ENCODE data around the gene PTH.

The PTH gene

DNA sequence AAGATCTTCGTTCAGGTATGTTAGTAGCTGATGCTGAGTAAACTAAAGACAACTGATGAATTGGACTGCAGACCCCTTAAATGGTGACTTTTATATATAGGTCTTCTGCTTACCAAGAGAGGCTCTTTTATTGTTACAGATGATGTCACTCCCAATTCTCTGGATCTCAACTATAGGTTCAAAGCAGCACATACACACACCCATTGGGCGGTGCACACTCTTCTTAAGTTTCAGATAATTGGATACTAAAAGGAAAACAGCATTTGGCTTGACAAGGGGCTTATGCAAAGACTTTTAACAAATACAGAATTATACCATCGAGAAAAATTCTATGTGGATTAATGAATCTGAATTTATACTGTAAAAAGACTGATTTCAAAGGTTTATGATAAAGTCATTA is at the start of gene PTH:
PTH (minus strand) TSS at position 69 of the 400 bp plus-strand sequence. CDS start 3,142 bp downstream, outside the sequence.
- no peak for DNase-seq

DNA sequence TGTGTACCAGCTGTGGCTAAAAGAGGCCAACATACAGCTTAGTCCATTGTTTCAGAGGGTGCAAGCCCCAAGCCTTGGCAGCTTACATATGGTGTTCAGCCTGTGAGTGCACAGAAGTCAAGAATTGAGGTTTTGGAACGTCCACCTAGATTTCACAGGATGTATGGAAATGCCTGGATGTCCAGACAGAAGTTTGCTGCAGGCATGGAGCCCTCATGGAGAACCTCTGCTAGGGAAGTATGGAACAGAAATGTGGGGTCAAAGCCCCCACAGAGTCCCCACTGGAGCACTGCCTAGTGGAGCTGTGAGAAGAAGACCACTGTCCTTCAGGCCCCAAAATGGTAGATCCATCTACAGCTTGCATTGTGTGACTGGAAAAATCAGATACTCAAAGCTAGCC is 42.2 kb upstream of the PTH start:
- no peak for DNase-seq

DNA sequence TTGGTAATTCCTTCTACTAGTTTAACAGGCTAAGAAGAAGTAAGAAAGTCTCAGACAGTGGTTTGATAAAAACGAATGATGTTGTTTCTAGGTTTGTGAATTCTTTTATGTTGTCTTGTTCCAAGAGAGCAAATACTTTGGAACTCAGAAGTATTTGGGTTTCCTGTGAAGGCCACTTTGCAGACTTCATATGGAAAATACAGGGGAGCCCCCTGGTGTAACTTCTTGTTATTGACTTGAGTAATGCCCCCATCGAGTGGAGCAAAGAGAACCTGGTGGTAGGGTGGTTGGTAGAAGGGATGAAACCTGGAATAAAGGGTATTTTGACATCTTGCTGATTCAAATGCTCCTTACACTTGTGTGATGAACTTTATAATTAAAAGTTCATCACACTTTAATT is 40.0 kb upstream of the PTH start:
- DNase-seq, result no peak

DNA sequence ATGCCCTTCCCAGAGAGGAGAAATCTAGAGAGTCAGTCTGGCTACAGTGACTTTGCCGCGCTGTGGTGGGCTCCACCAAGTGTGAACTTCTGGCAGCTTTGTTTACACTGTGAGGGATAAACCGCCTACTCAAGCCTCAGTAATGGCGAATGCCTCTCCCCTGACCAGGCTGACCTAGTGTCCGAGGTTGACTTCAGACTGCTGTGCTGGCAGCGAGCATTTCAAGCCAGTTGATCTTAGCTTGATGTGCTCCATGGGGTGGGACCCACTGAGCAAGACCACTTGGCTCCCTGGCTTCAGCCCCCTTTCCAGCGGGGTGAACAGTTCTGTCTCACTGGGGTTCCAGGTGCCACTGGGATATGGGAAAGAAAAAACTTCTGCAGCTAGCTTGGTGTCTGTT is 38.6 kb upstream of the PTH start:
- no peak for DNase-seq

DNA sequence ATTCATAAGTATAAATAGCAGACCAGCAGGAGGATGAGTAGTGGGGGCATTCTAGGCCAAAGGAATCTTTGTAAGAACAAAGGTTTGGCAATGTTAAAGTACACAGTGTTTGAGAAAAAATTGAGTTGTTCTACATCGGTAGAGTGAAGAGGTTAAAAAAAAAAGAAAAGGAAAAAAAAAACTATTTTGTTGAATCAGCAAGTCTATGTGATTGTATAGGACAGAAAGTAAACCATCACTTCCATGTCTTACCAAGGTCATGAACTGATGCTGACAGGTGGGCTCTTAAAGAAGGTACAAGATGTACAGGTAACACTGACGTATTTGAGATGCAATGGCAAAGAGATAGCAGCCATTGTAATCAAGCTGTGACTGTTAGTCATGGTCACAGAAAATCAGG is 29.5 kb upstream of the PTH start:
- DNase-seq, result no peak

DNA sequence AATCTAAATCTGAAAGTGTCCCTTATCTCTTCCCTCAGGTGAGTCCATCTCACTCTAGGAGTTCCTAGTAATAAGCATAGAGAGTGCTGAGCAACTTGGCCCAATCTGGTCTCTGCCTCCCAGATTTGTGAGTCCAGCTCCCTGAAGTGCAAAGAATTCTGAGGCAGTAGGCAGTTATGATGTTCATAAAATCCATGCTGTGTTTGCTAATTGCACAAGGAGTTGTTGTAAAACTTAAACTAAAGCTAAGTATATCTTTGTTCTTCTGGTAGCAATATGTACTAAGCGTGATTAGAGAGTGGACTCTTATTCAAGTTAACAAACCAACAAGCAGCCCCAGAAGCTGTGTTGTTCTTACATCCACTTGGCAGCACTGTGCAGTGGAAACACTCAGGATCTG is 7.6 kb upstream of the PTH start:
- DNase-seq, result no peak

DNA sequence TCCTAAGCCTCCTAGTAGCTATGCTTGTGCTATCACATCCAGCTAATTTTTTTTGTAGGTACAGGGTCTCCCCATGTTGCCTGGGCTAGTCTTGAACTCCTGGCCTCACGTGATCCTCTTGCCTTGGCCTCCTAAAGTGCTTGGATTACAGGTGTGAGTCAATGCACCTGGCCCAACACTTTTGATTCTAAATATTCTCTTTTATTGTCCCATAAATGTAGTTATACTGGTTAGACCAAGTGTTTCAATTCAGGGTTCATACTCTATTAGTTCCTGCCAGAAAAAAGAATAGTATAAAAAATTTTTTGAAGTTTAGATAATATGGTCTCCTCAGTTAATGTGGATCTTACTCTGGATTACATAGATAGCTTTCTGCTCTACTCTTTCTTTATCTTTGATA is 6.7 kb upstream of the PTH start:
- no peak for DNase-seq

DNA sequence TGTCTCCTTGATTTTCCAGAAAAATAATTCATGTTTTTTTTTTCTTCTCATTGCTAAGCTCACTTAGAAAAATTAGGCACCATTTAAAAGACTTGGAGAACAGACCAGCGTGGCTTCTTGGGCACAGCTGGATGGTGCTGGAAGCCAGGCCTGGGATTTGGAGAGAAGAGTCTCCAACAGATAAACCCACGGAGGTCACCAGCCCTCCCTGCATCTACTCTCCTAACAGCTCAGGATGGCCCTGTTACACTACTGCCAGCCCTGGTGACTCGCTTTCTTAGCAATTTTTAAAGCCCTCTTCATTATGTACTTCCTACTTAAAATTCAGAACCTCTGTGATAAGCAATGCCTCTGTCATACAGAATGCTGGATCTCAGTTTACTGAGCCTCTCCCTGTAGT is 1.7 kb downstream of the PTH start:
- DNase-seq, result no peak

DNA sequence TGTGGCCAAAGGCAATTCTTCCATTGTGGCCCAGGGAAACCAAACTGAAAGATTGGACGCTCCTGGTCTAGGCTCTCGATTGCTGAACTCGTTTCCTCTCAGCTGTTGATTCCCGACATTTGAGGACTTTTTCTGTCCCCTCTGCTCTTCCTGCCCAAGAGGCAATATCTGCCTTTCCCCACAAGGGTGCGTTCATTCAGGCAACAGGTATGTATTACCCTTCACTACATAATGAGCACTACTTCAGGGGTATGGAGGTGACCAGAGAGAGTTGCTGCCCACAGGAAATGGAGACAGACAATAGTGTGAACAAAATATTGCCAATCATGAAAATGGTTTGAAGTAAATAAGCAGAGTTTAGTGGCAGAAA is 8.2 kb downstream of the PTH start:
- peak; percentile 51 for DNase-seq

DNA sequence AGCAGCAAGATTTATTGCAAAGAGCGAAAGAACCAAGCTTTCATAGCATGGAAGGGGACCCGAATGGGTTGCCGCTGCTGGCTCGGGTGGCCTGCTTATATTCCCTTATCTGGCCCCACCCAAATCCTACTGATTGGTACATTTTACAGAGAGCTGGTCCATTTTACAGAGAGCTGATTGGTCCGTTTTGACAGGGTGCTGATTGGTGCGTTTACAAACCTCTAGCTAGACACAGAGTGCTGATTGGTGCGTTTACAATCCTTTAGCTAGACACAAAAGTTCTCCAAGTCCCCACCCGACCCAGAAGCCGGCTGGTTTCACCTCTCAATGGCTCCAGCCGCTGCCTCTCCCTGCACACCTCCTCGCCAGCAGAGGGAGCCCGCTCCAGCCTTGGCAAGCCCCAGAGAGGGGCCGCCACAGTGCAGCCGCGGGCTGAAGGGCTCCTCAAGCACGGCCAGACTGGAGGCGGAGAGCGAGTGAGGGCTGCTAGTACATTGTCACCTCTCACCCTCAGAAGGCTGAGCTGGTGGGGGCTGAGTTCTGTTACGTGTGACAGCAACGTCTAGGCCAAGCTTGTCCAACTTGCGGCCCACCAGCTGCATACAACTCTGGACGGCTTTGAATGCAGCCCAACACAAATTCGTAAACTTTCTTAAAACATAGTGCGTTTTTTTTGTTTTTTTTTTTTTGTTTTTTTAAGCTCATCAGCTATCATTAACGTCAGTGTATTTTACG is 8.7 kb downstream of the PTH start:
- DNase-seq, result peak; percentile 75

DNA sequence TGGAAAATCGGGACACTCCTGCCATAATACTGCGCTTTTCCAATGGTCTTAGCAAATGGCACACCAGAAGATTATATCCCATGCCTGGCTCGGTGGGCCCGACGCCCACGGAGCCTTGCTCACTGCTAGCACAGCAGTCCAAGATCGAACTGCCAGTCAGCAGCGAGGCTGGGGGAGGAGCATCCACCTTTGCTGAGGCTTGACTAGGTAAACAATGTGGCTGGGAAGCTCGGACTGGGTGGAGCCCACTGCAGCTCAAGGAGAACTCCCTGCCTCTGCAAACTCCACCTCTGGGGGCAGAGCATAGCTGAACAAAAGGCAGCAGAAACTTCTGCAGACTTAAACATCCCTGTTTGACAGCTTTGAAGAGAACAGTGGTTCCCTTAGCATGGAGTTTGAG is 15.6 kb downstream of the PTH start:
- no peak for DNase-seq

DNA sequence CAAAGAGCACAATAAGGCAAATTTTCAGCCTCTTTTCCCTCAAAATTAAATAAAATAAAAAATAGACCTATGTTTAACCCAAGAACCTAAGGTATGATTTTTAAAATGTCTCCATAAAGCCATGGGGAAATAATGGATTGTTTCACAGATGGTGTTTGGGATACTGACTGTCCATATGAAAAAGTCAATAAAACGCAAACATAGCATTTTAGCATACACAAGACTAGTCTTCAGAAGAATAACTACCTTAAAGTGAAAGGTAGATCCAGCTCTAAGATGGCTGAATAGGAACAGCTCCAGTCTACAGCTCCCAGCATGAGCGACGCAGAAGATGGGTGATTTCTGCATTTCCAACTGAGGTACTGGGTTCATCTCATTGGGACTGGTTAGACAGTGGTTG is 16.1 kb downstream of the PTH start:
- DNase-seq, result no peak

DNA sequence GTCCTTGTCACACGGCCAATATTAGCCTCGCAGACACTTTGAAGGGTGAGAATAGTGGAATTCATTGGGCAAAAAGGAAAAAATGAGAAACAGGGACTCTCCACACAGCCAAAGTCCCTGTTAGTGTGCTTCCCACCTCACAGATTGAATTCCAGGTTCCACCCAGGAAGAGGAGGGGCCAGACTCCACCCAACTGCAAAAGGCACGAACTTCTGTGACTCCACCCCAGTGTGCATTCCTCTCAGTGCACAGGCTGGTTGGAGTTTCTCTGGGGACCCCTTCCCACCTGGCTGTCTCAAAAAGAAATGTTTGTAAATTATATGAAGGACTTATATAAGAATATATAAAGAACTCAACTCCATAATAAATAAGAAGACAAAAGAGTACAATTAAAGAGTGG is 20.7 kb downstream of the PTH start:
- no peak for DNase-seq

DNA sequence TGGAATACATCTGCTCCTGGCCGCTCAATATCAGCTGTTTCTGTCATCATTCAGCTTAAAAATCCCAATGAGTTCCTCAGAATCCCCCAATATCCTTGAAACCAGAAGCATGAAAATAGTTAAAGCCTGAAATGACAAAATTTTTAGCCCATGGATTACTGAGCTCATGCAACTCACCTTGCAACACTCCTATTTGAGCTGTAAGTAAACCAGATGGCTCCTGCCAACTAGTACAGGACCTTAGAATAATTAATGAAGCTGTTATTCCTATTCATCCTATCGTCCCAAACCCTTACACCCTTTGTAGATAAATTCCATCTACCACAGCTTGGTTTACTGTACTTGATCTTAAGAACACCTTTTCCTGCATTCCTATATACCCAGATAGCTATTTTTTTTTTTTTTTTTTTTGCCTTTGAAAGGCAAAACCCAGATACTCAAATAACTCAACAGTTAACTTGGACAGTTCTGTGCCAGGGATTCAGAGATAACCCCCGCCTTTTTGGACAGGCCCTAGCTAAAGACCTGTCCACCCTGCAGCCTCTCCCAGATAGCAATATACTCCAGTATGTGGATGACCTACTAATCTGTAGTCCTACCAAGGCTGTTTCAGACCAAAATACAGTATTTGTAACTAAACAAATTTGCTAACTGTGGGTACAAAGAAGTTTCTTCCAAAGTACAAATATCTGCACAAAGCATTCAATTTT is 22.6 kb downstream of the PTH start:
- DNase-seq, result no peak

DNA sequence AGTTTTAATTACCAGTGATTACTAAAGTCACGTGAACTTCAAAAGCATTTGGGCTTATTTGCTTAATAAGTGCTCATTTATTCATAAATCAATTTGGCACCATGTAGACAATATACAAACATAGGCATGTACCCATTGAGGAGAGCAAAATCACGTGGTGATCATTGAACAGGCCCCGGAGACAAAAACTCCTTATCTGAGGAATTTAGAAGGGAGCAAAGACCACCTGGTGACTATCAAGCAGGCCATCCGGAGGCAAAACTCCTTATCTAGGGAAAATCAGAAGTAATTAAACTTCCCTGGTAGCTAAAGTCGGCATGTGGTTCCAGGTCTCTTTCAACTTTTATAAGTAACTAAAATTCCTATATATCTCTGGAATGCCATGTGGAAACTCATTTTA is 27.0 kb downstream of the PTH start:
- DNase-seq, result no peak

DNA sequence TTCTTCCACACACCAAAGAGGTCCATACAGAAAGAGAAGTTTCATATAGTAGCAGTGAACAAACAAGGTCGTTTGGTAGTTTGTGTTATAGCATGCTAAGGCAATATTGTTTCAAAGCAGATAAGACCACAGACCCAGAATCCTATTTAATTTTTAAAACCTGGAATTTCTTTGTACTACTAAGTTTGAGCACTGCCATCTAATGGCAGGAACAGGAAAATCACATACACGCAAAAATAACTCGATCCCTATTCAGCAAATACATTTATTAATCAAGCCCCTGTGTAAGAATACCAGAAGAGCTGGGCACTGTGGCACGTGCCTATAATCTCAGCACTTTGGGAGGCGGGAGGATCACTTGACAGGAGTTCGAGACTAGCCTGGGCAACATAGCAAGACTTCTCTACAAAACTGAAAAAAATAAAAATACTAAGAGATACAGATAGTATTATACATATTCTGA is 29.9 kb downstream of the PTH start:
- DNase-seq, result peak; percentile 39

DNA sequence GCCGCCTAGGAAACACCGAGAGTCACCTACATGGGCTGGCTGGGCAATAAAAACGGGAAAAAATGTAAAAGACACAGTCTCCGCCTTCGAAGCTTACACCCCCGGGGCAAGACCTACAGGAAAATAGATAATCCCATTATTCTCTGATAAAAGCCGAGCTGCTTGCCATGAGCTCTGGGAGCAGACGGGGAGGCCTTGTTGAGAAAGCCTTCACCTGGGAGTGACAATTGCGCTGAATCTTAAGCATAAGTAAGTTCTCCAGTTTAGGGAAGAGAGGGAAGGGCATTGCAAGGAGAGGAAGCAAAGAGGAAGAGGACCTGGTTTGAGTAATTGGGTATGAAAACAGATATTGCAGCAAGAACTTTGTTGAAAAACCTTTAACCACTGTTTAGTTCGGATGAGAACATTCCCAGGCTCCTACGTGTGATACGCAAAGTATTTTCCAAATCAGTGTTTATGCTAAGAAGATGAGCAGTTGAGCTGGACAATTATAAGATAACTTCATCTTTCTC is 32.0 kb downstream of the PTH start:
- DNase-seq, result no peak

DNA sequence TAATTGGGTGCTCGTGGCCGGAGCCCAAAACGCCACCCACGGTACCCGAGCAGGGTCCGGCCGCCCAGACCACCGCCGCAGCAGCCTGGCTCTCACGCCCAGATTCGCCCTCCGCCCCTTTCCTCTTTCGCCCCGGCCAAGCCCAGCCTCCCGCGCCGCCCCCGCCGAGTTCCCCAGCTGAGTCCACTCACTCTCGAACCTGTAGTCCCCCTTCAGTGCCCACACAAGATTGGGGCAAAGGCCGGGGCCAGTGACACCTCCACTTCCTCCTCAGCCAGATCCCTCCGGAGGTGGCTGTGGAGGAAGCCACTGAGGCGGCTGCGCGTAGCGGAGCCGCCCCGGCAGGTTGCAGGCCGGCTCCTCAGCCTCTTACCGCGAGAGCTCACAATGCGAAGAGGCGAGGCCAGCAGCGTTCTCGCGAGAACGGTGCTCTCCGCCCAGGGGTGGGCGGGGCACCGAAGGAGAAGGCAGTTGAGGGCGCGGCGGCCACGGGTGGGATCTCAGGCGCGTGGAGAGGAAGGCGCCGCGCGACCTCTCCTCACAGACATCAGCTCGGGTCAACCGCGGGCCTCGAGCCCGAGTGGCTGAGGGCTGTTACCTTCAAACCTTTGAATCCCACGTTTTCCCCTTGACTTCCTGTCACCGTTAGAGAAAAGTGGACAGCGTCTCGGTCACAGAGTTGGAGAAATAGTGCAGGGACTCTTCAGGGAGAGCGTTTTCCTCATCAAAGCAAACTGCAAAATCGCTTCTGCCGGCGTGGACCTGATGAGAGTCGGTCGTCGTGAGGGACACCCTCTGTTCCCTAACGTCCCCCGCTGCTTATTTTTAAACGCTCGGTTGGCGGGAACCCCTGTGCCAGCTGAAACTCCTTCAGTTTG is 32.7 kb downstream of the PTH start, which contains the start of gene BTBD10:
BTBD10 (minus strand) TSS at position 322 of the 878 bp plus-strand sequence. CDS start 18,098 bp downstream, outside the sequence.
- peak; percentile 96 for DNase-seq

DNA sequence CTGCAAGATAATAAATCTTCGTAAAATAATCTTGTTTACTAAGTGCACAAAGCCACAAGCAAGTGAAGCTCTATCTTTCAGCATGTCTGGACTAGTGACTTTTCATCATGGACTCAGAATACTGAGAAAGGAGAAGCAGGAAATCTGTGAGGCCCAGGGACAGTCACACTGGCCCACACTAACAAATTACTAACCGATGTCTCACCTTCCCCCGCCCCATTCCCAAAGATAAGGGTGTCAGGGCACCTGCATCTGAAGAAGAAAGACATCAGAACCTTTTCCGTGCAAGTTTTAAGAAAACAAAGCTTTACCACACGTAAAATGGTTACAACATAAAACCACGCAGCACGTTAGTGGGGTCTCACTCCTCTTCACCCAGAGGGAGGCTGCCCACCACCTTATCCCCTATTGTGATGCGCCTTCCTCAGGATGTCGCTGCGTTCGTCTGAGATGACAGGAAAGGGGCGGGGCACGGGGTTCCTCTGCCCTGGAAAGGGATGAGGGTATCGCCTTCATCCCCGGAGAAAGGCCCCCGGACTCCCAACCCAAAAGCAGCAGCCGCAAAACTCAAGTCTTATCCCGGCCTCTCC is 33.4 kb downstream of the PTH start:
- peak; percentile 55 for DNase-seq

DNA sequence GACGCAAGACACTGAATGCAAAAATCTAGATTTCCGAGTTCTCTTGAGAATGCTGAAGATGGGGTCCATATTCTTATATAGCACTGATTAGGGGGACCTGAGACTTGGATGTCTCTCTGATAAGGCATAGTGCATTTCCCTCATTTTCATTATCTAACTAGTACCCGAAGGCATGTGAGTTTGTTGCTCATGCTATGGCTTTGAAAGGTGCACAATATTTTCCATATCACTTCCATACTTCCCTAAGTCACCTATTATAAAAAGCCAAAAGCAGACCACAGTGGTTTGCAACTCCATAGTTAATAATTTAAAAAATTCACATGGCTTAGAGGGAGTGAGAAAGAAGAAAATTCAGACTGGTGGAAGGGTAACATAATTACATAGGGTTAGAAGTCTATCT is 34.5 kb downstream of the PTH start:
- DNase-seq, result no peak

DNA sequence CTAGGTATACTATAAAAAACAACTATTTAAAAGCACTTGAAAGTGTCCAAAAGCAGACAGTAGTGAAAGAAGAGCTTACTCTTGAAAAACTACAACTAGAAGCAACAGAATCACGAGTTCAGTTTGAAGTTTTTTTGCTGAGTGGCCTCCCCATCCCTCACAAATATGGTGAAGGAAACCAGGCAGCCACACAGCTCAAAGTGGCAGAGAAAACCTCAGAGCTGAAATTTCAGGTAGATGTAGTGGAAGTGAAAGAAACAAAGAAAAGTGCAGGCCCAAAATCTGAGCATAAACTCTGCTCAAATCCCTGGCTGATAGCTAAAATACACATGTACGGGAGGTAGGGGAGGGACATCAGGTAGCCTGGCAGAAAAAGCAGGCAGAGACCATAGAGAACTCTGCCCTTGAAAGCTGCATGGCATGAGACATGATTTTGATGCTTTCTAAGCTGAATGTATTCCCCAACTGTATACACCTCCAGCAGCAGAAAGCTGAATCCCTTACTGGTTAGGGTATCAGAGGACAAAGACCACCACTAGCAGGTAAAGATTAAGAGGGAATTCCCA is 44.9 kb downstream of the PTH start:
- DNase-seq, result no peak

DNA sequence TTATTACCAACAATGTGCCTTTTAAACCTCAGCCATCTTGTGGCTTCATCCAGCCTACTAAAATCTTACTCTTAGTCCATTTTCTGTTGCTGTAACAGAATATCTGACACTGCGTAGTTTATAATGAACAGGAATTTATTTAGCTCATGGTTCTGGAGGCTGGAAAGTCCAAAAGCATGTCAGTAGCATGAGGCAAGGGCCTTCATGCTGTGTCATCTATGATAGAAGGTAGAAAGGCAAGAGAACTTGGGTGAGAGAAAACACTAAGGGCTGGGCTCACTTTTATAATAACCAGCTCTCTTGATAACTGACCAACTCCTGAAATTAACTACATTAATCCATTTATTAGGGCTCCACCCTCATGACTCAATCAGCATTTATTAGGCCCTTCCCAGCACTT is 46.3 kb downstream of the PTH start:
- no peak for DNase-seq

DNA sequence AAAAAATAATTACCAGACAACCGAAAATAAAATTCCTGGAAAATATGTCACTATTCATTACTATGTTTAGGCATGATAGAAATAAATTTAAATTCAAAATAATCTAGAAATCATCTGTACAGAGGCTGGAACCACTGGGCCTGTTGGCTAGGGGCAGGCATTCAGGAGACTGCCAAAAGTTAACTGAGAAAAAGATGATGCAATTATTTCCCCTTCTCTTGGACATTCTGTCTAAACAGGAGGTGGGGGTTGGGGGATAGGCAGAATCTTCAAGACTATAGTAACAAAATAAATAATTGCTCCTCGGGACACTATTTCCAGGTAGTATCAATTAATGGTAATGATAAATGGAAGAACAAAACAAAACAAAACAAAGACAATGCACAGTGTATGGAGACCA is 46.9 kb downstream of the PTH start:
- DNase-seq, result no peak
